GM19395 (cell line): Measurements from ENCODE around the gene ARHGAP42.

Source experiments
- ATAC-seq: cut with Tn5 transposase; IDR thresholded peaks from one replicate; pipeline ENCODE4 v1.9.1; 2021; ENCODE audit warnings: mild to moderate bottlenecking, moderate library complexity; ENCODE audit not compliant: unreplicated experiment

Gene ARHGAP42

DNA sequence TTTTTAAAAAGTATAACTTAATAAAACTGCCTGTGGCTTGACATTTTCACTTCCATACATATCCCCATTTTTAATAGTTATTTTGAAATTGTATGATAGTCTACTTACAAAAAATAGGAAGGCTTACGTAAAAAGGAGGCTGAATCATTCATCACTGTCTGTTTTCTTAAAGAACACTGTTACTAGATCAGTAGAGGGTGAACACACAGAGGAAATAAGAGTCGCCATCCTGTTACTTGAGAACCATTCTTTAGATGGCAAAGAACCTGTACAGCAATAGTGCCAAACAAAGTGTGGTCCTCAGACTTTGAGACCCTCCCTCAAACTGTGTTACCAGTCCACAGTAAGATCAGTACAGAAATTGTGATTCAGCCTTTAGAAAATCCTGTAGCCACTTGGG is 261.8 kb downstream of the ARHGAP42 start:
- ATAC-seq, result no peak

DNA sequence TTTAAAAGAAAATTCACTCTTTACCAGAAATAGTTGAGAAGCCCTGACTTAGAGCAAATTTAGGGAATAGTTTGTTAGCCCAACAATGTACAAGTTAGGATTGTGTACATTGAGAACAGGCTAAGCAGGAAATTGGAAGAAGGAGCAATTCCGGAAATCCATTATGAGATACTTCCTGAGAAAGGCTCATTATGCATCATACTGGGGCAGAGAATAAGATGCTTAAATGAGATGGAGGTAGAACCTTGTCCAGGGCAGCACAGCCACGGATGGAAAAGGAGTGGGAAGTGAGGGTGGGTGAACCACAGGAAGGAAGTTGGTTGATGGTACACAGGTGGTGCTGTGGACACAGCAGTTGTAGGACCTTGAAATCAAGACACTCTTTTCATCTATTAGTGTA is 262.4 kb downstream of the ARHGAP42 start:
- ATAC-seq, result no peak

DNA sequence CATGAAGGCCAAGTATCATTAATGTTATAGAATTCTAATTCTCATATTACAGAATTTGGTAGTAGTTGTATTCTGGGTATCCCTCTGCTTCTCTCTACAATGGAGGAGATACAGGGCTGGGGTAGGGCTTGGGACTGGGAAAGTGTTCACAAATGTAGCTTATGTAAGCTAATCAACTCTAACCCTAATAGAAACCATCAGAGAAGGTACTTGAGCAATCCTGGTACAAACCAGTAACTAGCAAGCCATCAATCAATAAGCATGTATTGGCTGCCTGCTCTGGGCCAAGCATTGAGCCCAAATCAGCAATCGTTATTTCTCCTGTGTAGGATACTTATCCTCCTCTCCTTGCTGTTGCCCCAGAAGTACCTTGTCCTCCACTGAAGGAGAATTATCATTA is 268.2 kb downstream of the ARHGAP42 start:
- ATAC-seq, result no peak

DNA sequence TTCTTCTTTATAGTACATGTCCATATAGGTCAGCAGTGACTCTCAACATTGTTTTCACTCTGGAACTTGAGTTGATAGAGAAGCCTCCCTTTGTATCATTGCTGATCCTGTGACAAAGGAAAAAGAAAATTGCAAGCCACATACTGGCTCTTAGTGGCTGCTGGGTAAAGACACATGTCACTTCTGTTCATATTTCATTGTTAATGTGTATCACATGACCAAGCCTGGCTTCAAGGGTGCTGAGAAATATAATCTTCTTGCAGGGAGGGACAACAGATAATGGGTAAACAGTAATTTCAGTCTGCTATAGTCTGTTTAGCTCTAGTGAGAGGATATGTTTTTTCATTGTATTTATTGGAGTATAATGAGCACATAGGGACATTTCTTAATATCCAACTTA is 269.3 kb downstream of the ARHGAP42 start:
- no peak for ATAC-seq

DNA sequence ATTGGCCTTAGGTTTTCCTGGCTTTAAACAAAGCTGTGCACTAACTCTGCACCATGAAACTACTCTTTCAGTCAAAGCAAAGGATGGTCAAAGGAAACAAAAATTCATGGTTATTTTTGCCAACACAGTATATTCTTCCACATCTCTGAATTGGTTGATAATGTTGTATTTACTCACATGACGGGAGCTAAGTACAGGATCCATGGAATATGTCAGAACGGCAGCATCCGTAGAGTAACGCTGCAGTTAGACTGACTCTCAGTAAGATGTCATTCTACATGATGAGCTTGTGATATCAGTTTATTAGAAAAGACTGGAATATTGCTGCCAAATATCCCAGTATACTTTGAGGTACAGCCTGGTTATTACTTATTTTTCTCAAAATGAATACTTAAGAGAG is 270.4 kb downstream of the ARHGAP42 start:
- no peak for ATAC-seq

DNA sequence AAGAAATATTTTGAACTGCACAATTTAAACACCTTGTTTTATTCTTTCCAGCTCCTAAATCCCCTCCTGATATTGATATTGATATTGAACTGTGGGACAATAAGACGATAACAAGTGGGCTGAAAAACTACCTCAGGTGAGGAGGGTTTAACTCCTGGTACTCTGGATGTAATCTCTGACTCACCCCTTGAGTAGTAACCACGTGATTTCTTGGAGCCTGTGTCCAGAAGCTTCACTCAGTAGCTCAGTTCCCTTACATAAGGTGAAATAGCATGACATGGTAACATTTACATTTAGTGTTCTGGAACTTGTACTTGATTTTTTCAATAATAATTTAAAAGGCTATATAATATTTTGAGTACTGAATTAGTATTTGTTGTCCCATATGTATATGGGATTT is 274.5 kb downstream of the ARHGAP42 start:
- ATAC-seq, result no peak

DNA sequence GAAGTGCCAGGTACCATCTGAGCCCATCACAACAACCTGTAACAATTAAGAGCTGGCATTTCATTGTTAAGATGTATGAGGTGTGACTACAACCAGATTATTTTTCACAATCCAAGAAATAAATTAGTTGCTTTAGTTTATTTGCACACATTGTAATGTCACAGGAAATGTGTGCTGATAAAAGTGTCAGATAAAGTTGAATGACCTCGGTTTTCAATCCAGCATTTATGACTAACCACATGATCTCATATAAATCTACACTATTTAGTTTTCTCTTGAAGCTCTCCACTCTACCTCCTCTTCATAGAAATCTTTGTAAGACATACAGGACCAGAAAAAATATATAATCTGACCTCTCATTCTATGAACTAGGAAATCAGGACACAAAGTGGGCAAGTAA is 276.3 kb downstream of the ARHGAP42 start:
- ATAC-seq, result no peak

DNA sequence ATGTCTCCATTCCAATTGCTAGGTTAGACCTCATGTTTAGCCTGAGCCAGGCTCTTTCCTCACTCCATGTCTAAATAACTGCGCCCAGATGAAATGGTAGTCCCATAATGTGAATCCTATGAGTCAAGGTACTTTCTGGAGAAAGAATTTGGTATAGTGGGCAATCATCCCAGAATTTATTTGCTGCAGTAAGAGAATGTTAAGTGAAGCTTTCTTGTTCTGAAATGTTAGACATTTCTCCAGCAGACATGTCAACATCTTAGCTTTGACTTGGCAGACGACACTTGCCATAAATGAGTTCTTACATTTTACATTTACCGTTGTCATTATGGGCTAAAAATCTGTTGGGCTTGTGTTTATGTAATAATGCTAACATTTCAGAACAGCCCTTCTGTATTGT is 277.3 kb downstream of the ARHGAP42 start:
- ATAC-seq, result no peak

DNA sequence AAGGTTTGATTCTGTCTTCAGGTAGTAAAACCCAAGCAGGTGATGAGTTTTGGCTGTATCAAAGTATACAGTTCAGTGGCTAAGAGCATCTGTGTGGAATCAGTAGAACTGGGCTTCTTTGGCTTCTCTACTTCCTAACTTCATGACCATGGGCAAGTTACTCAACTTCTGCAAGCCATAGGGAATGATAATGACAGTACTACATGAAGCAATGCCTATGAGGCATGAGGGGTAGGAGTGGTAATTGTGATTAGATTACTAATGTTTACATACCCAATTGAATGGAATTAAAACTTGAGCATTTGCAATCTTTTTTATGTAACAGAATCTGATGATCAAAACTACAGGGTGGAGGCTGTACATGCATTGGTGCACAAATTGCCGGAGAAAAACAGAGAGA is 278.3 kb downstream of the ARHGAP42 start:
- ATAC-seq, result no peak

DNA sequence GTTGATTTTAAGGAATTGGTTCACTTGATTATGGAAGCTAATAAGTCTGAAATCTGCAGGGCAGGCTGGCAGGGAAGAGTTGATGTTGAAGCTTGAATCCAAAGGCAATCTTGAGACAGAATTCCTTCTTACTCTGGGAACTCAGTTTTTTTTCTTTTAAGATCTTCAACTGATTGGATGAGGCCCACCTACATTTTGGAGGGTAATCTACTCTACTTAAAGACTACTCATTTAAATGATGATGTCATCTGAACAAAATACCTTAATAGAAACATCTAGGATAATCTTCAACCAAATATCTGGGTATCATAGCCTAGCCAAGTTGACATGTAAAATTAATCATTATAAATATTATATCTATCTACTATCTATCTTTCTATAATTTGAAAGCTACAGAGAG is 279.3 kb downstream of the ARHGAP42 start:
- ATAC-seq, result no peak

DNA sequence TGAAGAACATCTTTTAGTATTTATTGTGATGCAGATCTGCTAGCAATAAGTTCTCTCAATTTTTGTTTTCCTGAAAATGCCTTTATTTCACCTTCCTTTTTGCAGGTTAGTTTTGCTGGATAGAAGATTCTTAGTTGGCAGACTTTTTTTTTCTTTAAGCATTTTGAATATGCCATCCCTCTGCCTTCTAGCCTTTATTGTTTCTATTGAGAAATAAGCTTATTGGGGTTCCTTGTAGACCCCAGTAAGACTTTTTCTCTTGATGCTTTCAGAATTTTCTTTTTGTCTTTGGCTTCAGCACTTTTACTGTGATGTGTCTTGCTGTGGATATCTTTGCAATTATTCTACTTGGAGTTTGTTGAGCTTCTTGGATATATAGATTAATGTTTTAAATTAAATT is 281.9 kb downstream of the ARHGAP42 start:
- ATAC-seq, result no peak

DNA sequence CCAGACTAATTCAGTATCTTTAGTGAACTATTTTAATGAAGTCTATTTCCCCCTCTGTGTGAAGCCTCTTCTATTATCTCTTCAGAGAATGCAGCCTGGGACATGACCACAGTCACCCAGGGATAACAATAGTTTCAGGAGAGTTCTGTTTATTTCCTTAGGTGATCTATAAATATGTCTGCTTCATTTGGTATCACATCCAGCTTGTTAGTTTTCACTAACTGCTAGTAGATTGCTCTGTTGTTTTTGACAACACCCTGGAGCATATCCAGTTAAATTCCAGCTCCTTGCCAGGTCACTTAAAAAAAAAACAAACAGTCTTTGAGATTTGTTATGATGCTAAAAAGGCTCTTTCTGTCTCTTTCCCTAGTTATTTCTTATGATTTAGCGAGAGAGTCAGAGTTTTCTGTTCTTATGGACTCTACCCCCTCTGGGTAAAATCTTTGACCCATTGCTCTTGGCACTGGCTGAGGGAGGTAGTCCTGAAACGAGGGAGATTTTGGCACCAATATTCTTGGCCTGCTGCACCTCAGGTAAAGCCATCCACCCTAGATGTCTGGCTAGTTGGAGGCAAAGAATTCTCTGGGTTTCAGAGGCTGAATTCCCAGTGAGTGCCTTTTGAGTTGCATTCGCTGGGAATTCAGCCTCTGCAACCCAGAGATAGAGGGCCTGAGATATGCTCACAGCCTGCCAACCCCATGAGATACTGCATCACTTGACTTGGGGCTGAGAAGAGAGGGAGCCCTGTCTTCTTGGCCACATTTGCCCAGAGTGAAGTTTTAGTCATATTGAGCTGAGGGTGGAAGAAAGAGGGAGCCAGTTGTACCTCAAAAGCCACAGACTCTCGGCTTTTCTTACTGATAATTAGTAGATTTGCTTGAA is 283.4 kb downstream of the ARHGAP42 start:
- no peak for ATAC-seq

DNA sequence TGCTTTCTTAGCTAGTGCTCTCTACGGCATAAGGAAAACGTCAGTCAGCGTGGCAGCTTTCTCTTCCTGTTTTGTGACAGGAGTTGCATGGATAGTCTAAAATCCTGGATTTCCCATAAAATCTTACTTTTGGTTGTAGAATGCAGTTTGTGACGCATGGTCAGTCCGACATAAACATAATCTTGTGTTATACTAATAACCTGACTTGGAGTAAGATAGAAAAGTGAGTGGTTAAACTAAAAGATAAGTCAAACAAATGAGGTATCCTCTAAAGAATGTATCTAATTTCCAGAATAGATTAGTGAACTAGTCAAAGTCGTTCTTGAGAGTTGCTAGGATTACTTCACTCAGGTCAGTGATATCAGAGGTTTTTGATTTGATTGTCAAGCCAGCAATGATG is 285.0 kb downstream of the ARHGAP42 start:
- no peak for ATAC-seq

DNA sequence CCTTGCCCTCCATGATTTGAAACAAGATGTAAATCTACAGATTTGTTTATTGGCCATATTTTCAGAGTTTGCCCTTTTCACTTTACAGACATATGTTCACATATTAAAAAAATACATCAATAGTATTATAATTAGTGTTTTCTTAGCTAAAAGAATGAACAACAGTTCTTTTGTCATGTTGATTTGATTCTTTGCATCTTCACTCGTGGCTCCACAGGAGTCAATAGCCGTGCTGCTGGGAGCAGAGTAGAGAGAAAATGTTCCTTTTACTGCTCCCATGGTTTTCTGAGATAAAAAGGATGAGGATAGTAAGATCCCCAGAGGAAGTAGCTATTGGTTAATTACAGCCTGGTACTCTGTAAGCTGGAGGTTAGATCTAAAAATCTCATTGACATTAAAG is 291.4 kb downstream of the ARHGAP42 start:
- no peak for ATAC-seq

DNA sequence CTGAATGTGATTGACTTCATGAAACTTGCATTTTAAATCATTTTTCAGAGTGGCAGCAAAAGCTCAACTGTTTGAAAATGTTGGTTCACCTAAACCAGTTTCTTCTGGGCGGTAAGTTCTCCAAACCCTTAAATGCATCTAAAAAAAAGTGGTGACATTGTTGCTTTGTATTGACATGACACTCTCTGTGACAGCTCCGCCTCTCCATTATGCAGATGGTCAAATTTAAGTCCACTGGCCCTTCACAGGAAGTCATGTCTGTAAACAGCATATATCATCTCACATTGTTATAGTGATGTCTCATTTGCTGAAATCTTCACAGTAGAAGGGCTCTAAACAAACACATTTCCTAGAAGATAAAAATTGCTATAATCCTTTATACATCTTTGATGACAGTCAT is 291.9 kb downstream of the ARHGAP42 start:
- no peak for ATAC-seq

DNA sequence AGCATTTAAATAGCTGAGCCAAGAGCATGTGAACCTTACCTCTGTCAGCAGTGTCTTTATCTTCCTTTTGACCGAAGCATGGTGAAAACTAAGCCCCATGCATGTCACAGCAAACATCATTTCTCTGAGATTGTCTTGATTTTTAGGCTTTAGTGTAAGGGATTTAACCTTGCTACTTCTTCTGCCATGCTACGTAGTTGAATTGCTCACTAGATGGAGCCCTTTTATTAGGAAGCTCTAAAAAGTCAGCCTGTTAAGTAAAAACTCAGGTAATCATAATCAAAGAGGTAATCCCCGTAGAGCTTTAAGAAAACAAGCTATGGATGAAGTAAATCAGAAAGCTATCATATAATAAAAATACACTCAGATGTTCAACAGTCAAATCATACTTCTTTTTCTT is 293.1 kb downstream of the ARHGAP42 start:
- no peak for ATAC-seq

DNA sequence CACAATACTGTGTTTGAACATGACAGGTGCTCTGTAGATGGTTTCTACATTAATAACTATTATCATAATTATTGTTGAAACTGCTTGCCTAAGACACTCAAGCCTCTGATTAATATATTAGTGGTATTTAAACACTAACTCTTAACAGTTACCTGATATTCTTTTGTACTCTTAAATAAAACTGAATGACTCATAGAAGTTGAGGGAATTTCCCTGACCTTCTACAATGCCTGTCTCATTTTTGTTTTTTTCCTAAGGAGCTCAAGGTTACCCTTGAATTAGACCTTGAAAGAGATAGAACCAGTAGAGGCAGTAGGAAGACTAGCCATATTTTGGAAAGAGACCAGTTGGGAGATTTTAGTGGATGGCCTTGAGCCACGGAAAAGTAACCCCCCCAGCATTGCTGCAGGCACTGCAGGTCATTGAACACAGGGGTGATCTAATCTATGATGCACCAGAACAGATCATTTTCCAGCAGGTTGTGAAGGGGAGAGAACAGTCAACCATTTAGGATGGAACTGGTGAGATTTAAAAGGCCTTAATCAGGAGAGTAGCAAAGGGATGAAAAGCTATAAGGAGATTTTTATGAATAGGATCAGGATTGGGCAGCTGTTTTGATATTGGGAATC is 294.2 kb downstream of the ARHGAP42 start:
- no peak for ATAC-seq

DNA sequence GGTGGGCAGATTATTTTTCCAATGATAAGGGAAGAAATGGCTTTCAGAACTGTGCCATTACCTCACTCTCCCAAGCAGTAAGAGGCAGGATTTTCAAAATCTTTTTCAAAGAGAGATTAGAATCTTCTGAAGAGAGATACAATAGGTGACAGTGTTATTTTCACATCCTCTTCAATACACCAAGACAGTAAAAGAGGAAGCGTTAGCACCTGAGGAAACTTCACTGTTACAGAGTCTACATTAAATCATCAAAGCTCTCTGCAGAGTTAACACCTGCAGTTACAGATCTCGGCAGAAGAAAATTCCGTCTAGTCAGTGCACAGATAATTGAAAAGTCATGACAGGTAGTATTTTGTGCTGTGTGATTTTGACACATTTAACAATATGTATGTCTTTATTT is 297.6 kb downstream of the ARHGAP42 start:
- ATAC-seq, result peak; percentile 88

DNA sequence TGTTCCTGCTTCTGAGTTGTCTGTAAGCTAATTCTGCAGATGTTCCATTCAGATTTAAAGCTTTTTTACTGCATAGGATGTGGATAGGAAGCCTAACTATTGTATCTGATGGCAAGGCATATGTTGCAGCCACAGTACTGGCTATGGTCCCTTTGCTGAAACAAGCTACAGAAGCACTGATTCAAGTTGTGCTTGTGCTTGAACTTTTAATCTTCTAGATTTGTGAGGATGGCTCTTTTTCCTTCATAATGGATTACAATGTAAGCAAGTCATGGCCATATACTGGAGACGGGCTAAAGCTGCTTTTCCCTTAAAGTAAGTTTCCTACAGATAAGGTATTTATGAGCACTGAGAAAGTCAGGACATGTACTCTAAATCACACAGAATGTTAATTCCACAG is 303.8 kb downstream of the ARHGAP42 start:
- ATAC-seq, result no peak

DNA sequence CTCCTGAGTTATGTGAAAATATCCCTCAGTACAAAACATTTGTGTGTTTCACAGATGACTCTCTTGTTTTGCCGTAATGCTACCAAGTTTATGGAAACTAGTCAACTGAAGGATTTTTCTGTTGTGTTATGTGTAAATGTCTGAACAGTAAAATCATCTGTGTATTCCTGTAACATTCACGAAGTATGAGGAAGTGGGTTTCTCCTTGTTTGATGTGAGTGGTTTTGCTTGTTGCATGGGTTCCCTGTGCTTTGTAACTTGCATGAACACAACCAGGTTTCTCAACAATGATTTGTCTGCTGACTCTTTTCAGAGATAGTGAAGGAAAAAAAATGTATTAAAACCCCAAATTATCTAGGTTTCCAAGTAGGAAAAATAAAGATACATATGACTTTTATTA is 304.5 kb downstream of the ARHGAP42 start:
- no peak for ATAC-seq

DNA sequence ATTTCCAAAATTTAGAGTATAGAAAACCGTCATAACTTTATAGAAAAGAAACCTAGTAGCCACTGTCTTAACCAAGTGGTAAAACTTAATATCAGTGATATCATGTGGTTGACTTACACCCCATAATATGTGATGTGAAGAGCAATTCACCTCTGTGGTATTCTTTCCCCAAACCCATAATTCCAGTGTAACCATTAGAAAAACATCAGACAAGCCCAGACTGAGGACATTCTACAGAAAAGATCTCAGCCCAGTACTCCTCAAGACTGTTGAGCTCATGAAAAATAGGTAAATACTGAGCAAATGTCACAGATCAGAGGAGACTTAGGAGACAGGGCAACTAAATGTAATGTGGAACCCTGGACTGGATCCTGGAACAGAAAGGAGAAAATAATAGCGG is 307.9 kb downstream of the ARHGAP42 start:
- no peak for ATAC-seq

DNA sequence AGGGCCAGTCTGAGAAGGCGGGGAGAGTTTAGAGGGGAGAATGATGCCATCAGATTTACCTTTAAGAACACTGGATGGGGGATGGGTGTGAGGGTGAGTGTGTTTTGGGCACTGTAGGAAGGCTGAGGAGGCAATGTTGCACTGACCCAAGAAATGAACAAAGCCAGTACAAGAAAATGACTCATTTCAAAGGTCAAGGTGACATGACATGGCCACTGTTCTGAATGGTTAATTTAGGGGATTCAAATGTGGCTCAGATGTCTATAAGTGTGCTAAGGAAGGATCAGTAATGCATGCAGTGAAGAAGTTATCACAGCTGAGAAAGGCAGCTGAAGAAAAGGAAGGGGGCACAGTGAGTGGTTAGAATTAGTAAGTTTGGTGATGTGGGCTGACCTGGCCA is 312.7 kb downstream of the ARHGAP42 start:
- no peak for ATAC-seq

DNA sequence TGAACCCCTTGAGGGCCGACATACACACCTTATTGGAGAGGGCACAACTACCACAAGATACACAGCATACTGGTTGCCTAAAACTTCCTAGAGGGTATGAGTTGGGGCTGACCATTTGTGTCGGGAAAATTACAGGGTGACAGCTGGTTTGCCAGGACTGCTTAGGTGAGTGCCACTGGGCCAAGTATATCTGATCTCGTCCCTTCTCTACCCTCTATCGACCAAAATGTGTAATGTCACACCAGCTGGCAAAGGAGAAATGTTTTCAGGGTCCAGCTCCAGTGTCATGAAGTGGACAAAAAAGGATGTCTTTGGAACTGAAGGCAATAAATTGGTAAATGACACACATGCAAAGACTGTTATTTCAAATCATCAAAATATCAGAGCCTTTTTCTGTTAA is 316.4 kb downstream of the ARHGAP42 start:
- peak; percentile 64 for ATAC-seq
